ENCODE measurements around the gene CNTNAP2. TPM values are rescaled to one million over a fixed set of nuclear protein-coding genes. Genes with fewer than 3 reads are reported as not detected.
A peak's percentile ranks its signal among the peaks of the same experiment; 100 is the strongest.

CNTNAP2 gene
- total RNA-seq, 1 experiment from 2014 or later, result 60.0 TPM

- intact Hi-C loops (cut with micrococcal nuclease; ENCODE audit: unreplicated experiment), result no loop called here
- no TSS peak for BruUV-seq (replicated peaks)
- no peaks in the 10 kb centered on the region for H3K27me3 ChIP-seq (replicated peaks; ENCODE audit: insufficient read depth, low read depth, low read length, poor library complexity)
- H3K4me1 ChIP-seq (ENCODE audit: insufficient read depth, low read length, poor library complexity, severe bottlenecking), result no peaks in the 10 kb centered on the region
- ChIA-PET POLR2A (ENCODE audit: low non-redundant PET) (no interaction called here), CTCF (no interaction called here)
- no peak overlapping the region for H3K27ac ChIP-seq (ENCODE audit: low read depth, low read length, poor library complexity, severe bottlenecking)
- no peaks in the 10 kb centered on the region for H3K9me3 ChIP-seq (ENCODE audit: low read depth, low read length, poor library complexity, severe bottlenecking)
- DNase-seq (ENCODE audit: low spot score), result peak; percentile 30
- TF ChIP-seq, protein P1, sequence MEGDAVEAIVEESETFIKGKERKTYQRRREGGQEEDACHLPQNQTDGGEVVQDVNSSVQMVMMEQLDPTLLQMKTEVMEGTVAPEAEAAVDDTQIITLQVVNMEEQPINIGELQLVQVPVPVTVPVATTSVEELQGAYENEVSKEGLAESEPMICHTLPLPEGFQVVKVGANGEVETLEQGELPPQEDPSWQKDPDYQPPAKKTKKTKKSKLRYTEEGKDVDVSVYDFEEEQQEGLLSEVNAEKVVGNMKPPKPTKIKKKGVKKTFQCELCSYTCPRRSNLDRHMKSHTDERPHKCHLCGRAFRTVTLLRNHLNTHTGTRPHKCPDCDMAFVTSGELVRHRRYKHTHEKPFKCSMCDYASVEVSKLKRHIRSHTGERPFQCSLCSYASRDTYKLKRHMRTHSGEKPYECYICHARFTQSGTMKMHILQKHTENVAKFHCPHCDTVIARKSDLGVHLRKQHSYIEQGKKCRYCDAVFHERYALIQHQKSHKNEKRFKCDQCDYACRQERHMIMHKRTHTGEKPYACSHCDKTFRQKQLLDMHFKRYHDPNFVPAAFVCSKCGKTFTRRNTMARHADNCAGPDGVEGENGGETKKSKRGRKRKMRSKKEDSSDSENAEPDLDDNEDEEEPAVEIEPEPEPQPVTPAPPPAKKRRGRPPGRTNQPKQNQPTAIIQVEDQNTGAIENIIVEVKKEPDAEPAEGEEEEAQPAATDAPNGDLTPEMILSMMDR (conservative IDR thresholded peaks at IDR 0.05; ENCODE audit: low read depth, low read length), result no peak
- TF ChIP-seq EZH2 (IDR thresholded peaks at IDR 0.05; ENCODE audit: borderline replicate concordance, low read depth, low read length, poor library complexity, severe bottlenecking), result no peak
- H3K36me3 ChIP-seq (ENCODE audit: insufficient read depth, low read length, poor library complexity, severe bottlenecking), result no peaks in the 10 kb centered on the region
- no peak overlapping the region for H3K4me3 ChIP-seq (ENCODE audit: low read depth, low read length, poor library complexity, severe bottlenecking)
Observed at GRCh38 chr7:147937428-147937827, 1820.8 kb downstream of the CNTNAP2 start.

- Histone ChIP-seq H3K27me3 (replicated peaks; ENCODE audit: insufficient read depth, low read depth, low read length, poor library complexity) (no peaks in the 10 kb centered on the region), H3K4me3 (ENCODE audit: low read depth, low read length, poor library complexity, severe bottlenecking) (no peak overlapping the region), H3K4me1 (ENCODE audit: insufficient read depth, low read length, poor library complexity, severe bottlenecking) (no peaks in the 10 kb centered on the region), H3K9me3 (ENCODE audit: low read depth, low read length, poor library complexity, severe bottlenecking) (no peaks in the 10 kb centered on the region), H3K36me3 (ENCODE audit: insufficient read depth, low read length, poor library complexity, severe bottlenecking) (no peaks in the 10 kb centered on the region), H3K27ac (ENCODE audit: low read depth, low read length, poor library complexity, severe bottlenecking) (no peak overlapping the region)
- CTCF ChIA-PET, result no interaction called here
- DNase-seq (ENCODE audit: low spot score), result no peak
- POLR2A ChIA-PET (ENCODE audit: low non-redundant PET), result no interaction called here
- no TSS peak for BruUV-seq (replicated peaks)
- no peak for TF ChIP-seq EZH2 (IDR thresholded peaks at IDR 0.05; ENCODE audit: borderline replicate concordance, low read depth, low read length, poor library complexity, severe bottlenecking)
- TF ChIP-seq, protein P1 (conservative IDR thresholded peaks at IDR 0.05; ENCODE audit: low read depth, low read length), result no peak
- intact Hi-C loops (cut with micrococcal nuclease; ENCODE audit: unreplicated experiment), result no loop called here
Observed at GRCh38 chr7:147941381-147941780, 1824.8 kb downstream of the CNTNAP2 start.

GRCh38 chr7:147944321-147944720 is 1827.7 kb downstream of the CNTNAP2 start:
- H3K4me3 ChIP-seq (ENCODE audit: low read depth, low read length, poor library complexity, severe bottlenecking), result no peak overlapping the region
- no peaks in the 10 kb centered on the region for H3K9me3 ChIP-seq (ENCODE audit: low read depth, low read length, poor library complexity, severe bottlenecking)
- H3K27ac ChIP-seq (ENCODE audit: low read depth, low read length, poor library complexity, severe bottlenecking), result no peak overlapping the region
- no peaks in the 10 kb centered on the region for H3K4me1 ChIP-seq (ENCODE audit: insufficient read depth, low read length, poor library complexity, severe bottlenecking)
- BruUV-seq (replicated peaks), result no TSS peak
- TF ChIP-seq, protein P1 (conservative IDR thresholded peaks at IDR 0.05; ENCODE audit: low read depth, low read length), result no peak
- no peak for TF ChIP-seq EZH2 (IDR thresholded peaks at IDR 0.05; ENCODE audit: borderline replicate concordance, low read depth, low read length, poor library complexity, severe bottlenecking)
- ChIA-PET POLR2A (ENCODE audit: low non-redundant PET) (no interaction called here), CTCF (no interaction called here)
- H3K27me3 ChIP-seq (replicated peaks; ENCODE audit: insufficient read depth, low read depth, low read length, poor library complexity), result no peaks in the 10 kb centered on the region
- intact Hi-C loops (cut with micrococcal nuclease; ENCODE audit: unreplicated experiment), result no loop called here
- H3K36me3 ChIP-seq (ENCODE audit: insufficient read depth, low read length, poor library complexity, severe bottlenecking), result no peaks in the 10 kb centered on the region
- DNase-seq (ENCODE audit: low spot score), result no peak
